Cardiac septum (tissue), 1 donor: Measurements from ENCODE around the gene IPO9. TPM values are rescaled to one million over a fixed set of nuclear protein-coding genes. Genes with fewer than 3 reads are reported as not detected.

Experiments
- DNase-seq: peaks from one replicate; pipeline ENCODE4 v3.0.0-alpha.2; 2020; ENCODE audit warnings: low spot score
- intact Hi-C: fragments of 100-400 bp; cut with DNase I; formaldehyde crosslinking; loops from one replicate; pipeline ENCODE4 v1.14.0; 2022
- microRNA-seq: library from miRNA; unstranded; fragments of <30 nt; microRNA quantifications from one replicate; pipeline ENCODE4 v1.2.0, GENCODE V29; 2020
- total RNA-seq: library from RNA; stranded (reverse); fragmentation: NEBNext Ultra II Directional; extraction: Animal tissue kit (Norgen Biotek cat#: 25700); gene quantifications from one replicate; pipeline ENCODE4 v1.2.1, GENCODE V29; 2021
- donor health status: DM: no; HTN: no; CAD: no.

Gene IPO9
- total RNA-seq, 1 donor from 2014 or later: 24.7 TPM

DNA sequence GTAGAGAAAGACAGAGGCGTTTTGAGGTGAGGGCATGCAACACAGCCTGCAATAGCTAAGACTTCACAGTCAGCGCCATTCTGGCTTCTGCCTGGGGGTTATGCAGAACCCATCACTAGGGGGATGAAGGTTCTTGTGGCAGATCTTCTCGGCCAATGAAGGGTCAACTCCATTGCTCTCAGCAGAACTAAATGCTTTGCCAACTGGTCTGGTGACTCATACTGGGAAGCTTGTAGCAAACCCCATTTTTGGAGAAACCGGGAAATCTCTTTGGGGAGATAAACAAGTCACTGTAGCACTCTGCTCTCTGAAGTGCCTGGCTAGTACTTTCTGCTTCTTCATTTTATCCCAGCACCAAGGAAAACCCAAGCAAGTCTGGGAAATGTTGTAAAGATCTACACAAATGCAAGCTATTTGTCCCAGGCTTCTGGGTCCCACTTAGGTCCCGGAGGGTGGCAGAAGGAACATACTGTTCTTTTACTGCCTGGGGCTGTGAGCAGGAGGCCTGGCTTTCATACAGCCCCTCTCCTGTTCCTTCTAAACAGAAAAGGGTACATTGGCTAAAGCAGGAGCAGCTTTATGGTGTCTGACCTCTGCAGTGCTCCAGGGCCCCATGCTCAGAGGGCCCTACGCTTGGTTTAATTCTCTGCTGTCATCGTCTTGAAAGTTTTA is 88.5 kb downstream of the IPO9 start:
- intact Hi-C loops: no loop called here
- no peak for DNase-seq

DNA sequence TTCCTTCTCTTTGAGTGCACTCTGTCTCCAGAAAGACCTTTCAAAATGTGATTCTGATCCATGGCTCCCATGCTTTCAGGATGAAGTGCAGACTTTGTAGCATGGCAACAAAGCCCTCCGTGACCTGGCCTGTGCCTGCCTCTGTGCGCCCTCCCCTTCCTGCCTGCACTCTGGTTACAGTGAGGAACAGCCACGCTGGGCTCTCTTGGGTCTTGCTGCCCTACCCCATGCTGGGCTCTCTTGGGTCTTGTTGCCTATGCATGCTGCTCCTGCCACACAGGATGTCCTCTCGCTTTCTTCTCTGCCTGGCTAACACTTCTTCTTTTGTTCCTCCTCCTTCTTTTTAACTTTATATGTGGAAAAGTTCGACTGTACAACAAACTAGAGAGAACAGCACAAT is 89.4 kb downstream of the IPO9 start:
- DNase-seq: no peak
- intact Hi-C loops: no loop called here

DNA sequence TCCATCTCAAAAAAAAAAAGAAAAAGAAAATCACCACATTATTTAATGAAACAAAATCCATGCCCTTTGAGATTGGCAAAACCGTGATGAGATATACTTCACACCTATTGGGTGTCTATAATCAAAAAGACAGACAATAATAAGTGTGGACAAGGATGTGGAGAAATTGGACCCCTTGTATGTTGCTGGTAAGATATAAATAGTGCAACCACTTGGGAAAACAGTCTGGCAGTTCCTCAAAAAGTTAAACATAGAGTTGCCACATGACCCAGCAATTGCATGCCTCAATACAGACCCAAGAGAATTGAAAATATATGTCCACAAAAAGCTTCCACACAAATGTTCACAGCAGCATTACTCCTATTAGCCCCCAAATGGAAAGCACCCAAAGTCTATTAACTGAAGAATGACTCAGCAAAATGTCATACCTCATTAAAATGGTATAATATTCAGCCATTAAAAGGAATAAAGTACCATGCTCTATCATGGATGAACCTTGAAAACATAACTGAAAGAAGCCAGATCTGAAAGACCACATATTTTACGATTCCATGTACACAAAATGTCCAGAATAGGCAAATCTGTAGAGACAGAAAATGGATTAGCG is 93.1 kb downstream of the IPO9 start:
- DNase-seq: no peak
- intact Hi-C loops: no loop called here

DNA sequence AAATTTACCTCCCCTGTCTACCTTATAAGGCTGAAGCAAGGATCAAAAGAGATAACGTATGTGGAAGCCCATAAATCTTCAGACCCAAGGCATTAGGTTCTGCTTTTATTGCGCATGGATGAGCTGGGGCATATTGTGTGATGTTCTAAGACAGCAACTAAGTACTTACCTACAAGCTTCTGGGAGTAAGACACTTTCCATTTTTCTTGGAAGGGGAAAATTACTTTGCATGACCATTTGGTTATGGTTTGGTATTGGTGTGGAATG is 96.3 kb downstream of the IPO9 start:
- DNase-seq: no peak
- intact Hi-C loops: no loop called here

DNA sequence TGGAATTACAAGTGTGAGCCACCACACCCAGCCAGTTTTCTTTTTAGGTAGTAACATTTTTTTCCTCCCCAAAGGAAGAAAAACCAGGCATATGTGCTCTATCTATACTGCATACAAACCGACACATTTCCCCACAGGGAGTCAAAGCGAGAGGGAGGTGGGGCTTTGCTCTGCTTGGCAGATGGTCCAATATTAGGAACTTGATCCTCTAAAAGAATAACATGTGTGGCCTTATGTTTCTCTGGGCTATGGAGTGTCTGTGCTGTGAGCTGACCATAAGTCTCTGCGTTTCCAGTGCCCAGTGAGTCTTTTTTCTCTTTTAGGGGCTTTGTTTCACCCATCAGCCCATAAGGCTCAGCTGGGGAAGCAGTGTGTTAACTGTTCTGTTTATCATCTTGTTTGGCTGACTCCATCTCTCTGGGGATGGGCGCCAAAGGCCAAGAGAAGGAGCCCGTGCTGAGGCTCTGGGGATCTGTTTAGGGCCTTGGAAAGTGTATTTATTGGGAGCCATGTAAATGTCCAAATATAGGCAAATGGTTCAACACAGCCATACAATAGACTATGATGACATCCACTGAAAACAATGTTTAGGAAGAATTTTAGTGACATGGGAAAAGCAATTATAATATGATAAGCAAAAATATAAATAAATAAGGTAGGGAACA is 97.2 kb downstream of the IPO9 start:
- no peak for DNase-seq
- intact Hi-C loops: no loop called here

DNA sequence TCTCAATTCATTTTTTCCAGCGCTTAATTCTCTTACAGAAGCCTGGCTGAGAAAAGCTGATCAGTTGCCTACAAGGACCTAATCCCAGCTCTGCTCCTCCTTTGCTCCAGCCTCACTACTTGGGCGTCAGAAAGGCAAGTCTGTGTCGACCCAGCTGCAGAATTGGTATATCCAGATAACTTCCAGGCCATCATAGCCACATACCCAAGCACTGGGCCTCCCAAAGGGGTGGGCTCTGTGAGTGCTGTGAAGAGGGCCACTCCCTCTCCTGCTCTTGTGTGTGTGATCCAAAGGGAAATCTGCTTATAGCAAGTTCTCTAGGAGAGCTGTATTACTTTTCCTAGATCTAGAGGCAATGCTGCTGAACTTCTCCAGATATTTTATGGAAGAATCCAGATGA is 99.3 kb downstream of the IPO9 start:
- no peak for DNase-seq
- intact Hi-C loops: no loop called here

DNA sequence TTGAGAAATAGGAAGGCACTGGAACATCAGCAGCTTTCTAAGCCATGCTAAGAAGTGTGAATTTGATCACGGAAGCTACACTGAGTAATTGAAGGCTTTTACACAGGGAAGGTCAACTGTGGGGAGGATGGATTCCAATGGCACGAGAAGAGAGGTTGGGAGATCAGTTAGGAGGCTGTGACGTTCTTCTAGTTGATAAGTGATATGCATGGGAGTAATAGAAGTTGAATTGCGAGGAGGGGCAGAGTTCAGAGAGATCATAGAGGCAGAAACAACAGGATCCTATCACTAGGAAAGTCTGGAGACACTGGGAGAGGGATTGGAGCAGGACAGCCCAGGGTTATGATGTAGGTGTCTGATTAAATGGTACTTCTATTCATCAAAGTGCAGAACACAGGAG is 101.2 kb downstream of the IPO9 start:
- DNase-seq: no peak
- intact Hi-C loops: no loop called here

DNA sequence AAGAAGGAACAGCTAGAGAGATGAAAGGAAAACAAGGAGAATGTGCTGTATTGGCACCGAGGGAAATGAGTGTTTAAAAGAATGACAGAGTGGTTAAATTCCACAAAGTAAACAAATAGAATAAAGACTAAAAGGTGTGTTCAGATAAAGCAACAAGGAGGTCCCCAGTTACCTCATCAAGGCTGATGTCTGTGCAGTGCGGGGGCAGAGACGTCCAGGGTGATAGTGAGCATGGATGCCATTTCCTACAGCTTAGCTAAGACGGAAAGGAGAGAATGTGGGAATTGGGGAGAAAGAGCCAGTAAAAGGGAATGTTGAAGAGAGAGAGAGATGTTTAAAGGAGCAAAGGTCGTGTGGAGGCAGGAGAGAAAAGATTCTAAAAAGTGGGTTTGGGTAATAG is 101.8 kb downstream of the IPO9 start:
- DNase-seq: no peak
- intact Hi-C loops: no loop called here

Small RNA genes lying within 50 kb of the gene (microRNA-seq; reads per million reads assigned to microRNA genes)
- gene MIR1231 (not detected), gene MIR6739 (not detected)

Other genes with a start within 250 kb of the IPO9 start
- gene SHISA4, start 59.7 kb downstream of the IPO9 start, total RNA-seq: 123 TPM
- 9.6 TPM for gene LMOD1, start 117.4 kb downstream of the IPO9 start, total RNA-seq
- 79.1 TPM for gene TIMM17A, start 126.3 kb downstream of the IPO9 start, total RNA-seq
- 17.4 TPM for gene RNPEP, start 153.5 kb downstream of the IPO9 start, total RNA-seq
- gene ELF3, start 181.4 kb downstream of the IPO9 start, total RNA-seq: 2.0 TPM